ENCODE measurements around the gene CMTM7. TPM values are rescaled to one million over a fixed set of nuclear protein-coding genes. Genes with fewer than 3 reads are reported as not detected.

The CMTM7 gene
- total RNA-seq, 1 experiment from 2014 or later = 131 TPM

DNA sequence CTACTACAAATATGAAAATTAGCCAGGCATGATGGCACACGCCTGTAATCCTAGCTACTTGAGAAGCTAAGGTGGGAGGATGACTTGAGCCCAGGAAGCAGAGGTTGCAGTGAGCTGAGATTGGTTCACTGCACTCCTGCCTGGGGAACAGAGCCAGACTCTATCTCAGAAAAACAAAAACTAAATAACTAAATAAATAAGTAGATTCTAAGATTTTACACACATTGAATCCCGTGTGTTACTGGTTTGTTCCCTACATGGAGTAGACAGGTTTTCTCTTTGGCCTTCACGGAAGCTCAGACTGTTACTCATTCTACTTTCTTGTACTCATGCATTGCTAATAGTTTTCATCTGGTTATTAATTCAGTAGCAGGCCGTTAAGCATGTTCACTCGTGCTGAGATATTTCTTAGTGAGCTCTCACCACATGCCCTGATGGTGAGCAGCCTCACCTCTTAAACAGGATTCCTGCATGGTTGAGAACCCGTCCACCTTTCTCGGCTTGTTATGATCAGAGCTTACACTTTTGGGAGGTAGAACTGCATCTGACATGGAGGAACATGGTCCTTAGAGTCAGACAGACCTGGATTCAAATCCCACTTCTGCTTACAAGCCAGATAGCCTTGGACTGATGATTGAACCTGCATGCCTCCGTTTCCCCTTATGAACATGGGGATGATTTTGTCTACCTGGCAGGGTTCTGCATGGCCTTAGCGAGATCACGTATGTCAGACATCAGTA is 49.1 kb downstream of the CMTM7 start:
- peaks cover 24% of the 10 kb centered on the region for H3K4me1 Mint-ChIP-seq (ENCODE audit: low read depth, unreplicated experiment)
- no peak for DNase-seq
- H3K4me3 Mint-ChIP-seq (ENCODE audit: low read depth, unreplicated experiment) = no peak overlapping the region
- CTCF ChIA-PET = interaction anchor here (0.7 to 0.8 kb wide), 2 partner anchors 12 to 15 kb away, joined by 3 to 5 read pairs; no protein-coding TSS in a partner anchor
- no peaks in the 10 kb centered on the region for H3K9me3 Mint-ChIP-seq (ENCODE audit: low read depth, unreplicated experiment)
- TF ChIP-seq, protein P1, sequence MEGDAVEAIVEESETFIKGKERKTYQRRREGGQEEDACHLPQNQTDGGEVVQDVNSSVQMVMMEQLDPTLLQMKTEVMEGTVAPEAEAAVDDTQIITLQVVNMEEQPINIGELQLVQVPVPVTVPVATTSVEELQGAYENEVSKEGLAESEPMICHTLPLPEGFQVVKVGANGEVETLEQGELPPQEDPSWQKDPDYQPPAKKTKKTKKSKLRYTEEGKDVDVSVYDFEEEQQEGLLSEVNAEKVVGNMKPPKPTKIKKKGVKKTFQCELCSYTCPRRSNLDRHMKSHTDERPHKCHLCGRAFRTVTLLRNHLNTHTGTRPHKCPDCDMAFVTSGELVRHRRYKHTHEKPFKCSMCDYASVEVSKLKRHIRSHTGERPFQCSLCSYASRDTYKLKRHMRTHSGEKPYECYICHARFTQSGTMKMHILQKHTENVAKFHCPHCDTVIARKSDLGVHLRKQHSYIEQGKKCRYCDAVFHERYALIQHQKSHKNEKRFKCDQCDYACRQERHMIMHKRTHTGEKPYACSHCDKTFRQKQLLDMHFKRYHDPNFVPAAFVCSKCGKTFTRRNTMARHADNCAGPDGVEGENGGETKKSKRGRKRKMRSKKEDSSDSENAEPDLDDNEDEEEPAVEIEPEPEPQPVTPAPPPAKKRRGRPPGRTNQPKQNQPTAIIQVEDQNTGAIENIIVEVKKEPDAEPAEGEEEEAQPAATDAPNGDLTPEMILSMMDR (IDR thresholded peaks at IDR 0.05; ENCODE audit: unreplicated experiment) = no peak
- no peak overlapping the region for H3K27ac Mint-ChIP-seq (ENCODE audit: unreplicated experiment)
- H3K27me3 Mint-ChIP-seq (ENCODE audit: unreplicated experiment) = no peaks in the 10 kb centered on the region
- intact Hi-C loops (cut with micrococcal nuclease; ENCODE audit: unreplicated experiment) = no loop called here
- H3K36me3 Mint-ChIP-seq (ENCODE audit: insufficient read depth, unreplicated experiment) = peaks cover 51% of the 10 kb centered on the region
- BruUV-seq (replicated peaks) = no TSS peak

DNA sequence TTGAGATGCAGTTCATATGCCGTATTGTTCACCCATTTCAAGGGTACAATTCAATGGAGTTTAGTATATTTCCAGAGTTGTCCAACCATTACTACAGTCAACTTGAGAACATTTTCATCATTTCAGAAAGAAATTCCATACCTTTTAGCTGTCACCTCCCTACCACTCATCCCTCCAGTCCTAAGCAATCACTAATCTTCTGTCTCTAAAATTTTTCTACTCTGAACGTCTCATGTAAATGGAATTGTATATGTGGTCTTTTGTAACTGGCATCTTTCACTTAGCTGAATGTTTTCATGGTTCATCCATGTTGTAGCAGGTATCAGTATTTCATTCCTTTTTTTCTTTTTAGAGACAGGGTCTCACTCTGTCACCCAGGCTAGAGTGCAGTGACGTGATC is 51.1 kb downstream of the CMTM7 start:
- peaks cover 65% of the 10 kb centered on the region for H3K36me3 Mint-ChIP-seq (ENCODE audit: insufficient read depth, unreplicated experiment)
- BruUV-seq (replicated peaks) = no TSS peak
- TF ChIP-seq, protein P1 (IDR thresholded peaks at IDR 0.05; ENCODE audit: unreplicated experiment) = no peak
- H3K9me3 Mint-ChIP-seq (ENCODE audit: low read depth, unreplicated experiment) = peaks cover 3% of the 10 kb centered on the region
- H3K27me3 Mint-ChIP-seq (ENCODE audit: unreplicated experiment) = no peaks in the 10 kb centered on the region
- DNase-seq = no peak
- CTCF ChIA-PET = no interaction called here
- H3K4me1 Mint-ChIP-seq (ENCODE audit: low read depth, unreplicated experiment) = peaks cover 41% of the 10 kb centered on the region
- no peak overlapping the region for H3K4me3 Mint-ChIP-seq (ENCODE audit: low read depth, unreplicated experiment)
- intact Hi-C loops (cut with micrococcal nuclease; ENCODE audit: unreplicated experiment) = no loop called here
- H3K27ac Mint-ChIP-seq (ENCODE audit: unreplicated experiment) = peak overlapping the region; percentile 70

DNA sequence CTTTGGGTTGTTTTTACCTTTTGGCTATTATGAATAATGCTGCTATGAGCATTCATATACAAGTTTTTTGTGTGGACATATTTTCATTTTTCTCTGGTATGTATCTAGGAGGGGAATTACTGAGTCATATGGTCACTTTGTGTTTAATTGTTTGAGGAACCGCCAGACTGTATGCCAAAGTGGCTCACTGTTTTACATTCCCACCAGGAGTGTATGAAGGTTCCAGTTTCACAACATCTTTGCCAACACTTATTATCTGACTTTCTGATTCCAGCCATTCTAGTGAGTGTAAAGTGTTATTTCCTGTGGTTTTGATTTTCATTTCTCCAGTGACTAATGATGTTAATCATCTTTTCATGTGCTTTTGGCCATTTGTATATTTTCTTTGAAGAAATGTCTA is 51.8 kb downstream of the CMTM7 start:
- Mint-ChIP-seq H3K9me3 (ENCODE audit: low read depth, unreplicated experiment) (peaks cover 3% of the 10 kb centered on the region), H3K27me3 (ENCODE audit: unreplicated experiment) (no peaks in the 10 kb centered on the region), H3K36me3 (ENCODE audit: insufficient read depth, unreplicated experiment) (peaks cover 68% of the 10 kb centered on the region), H3K4me3 (ENCODE audit: low read depth, unreplicated experiment) (no peak overlapping the region), H3K27ac (ENCODE audit: unreplicated experiment) (peak overlapping the region; percentile 39), H3K4me1 (ENCODE audit: low read depth, unreplicated experiment) (peaks cover 48% of the 10 kb centered on the region)
- CTCF ChIA-PET = no interaction called here
- DNase-seq = peak; percentile 20
- TF ChIP-seq, protein P1 (IDR thresholded peaks at IDR 0.05; ENCODE audit: unreplicated experiment) = no peak
- intact Hi-C loops (cut with micrococcal nuclease; ENCODE audit: unreplicated experiment) = no loop called here
- BruUV-seq (replicated peaks) = no TSS peak

DNA sequence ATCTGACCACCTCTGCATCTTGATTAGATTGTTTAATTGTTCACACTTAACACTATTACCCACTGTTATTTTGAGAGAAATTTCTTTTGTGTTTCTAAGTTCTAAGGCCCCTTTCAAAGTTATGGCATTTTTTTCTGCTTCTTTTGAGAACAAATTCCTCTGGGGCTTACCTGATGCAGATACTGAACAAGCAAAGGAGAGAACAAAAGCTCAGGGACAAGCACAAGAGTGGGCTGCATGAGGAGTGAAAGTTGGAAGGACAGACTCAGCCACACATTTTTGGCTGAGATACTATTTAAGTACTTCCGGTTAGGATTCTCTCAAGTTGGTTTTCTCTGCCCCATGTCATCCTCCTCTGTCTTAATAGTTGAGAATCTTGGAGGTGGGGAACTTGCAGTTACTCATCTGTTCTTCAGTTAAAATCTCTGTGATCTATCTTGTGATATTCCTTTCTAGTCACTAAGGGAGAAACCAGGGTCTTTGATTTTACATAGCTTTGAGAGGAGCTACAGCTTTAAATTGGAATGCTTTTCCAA is 56.3 kb downstream of the CMTM7 start:
- Mint-ChIP-seq H3K4me1 (ENCODE audit: low read depth, unreplicated experiment) (peaks cover 38% of the 10 kb centered on the region), H3K27me3 (ENCODE audit: unreplicated experiment) (no peaks in the 10 kb centered on the region), H3K9me3 (ENCODE audit: low read depth, unreplicated experiment) (peaks cover 3% of the 10 kb centered on the region), H3K4me3 (ENCODE audit: low read depth, unreplicated experiment) (no peak overlapping the region), H3K27ac (ENCODE audit: unreplicated experiment) (peak overlapping the region; percentile 62), H3K36me3 (ENCODE audit: insufficient read depth, unreplicated experiment) (peaks cover 77% of the 10 kb centered on the region)
- intact Hi-C loops (cut with micrococcal nuclease; ENCODE audit: unreplicated experiment) = no loop called here
- TF ChIP-seq, protein P1 (IDR thresholded peaks at IDR 0.05; ENCODE audit: unreplicated experiment) = no peak
- BruUV-seq (replicated peaks) = no TSS peak
- CTCF ChIA-PET = no interaction called here
- no peak for DNase-seq
